D341Med (cell line): Measurements from ENCODE around the gene PLGLB2.
"Not testable (repeated sequence)": the region's sequence is repeated elsewhere in the genome, so short reads cannot be mapped to it uniquely, and the experiment has no call there.

Experiments
- DNase-seq: peaks from one replicate; pipeline ENCODE4 v3.0.0; 2012; ENCODE audit warnings: low spot score

PLGLB2 gene

DNA sequence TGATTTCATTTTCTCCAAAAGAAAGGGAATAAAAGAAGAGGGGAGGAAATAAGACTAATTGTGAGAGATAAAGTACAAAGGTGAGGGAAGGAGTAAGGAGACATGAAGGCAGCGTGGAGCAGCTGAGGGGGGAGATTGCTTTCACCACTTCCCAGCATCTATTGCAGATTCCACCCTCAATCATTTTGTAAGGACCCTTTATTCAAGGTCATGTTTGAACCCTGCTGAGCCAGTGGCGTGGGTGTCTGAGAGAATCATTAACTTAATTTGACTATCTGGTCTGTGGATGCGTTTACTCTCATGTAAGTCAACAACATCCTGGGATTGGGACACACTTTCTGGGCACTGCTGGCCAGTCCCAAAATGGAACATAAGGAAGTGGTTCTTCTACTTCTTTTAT, at the start of gene PLGLB2:
Gene PLGLB2, plus strand, starts transcription at position 297 of the 400 bp plus-strand sequence. Its CDS starts 67 bp downstream, at position 364.
- not testable (repeated sequence) for DNase-seq

DNA sequence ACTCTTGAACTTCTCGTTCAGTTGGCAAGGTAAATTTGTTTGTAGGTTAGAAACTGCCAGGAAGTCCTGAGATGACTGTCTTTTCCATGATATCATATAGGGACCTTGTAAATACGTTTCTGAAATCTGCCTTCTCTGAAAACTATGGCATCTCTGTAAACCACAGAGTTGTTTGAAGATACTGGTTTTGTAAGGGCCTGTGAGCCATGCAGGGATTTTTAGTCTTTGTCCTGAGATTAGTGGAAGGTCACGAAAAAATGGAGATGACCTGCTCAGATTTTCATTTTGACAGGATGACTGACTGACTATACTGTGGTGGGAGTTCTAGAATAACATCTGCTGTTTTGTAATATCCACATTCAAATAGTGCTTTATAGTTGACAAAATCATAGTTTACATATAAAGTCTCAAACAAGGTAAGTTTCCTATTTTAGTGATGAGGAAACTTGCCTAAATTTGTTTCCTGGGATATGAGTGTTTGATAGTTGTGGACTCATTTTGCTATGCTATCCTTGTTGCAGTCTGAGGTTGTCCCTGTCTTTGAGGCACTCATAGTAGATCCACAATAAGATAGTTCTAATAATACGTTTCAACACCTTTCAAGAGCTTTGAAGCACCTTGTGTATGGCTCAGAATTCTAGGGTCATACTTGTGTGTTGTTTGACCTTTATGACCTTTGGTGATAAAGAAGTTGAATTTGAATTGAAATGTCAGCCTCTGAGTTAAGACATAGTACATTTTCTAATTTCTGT, 43.1 kb upstream of the PLGLB2 start:
- DNase-seq, result not testable (repeated sequence)

DNA sequence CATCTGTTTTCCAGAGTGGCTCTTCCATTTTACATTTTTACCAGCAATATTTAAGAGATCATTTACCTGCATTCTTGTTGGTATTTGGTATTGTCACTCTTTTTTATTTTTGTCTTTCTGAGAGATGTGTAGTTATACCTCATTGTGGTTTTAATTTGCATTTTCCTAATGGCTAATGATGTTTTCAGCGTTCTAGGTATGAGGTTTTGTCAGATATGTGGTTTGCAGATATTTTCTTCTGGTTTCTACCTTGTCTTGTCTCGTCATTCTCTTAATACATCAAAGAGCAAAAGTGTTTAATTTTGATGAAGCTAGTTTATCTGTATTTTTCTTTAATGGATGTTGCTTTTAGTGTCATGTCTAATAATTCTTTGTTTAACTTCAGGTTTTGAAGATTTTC, 39.5 kb upstream of the PLGLB2 start:
- not testable (repeated sequence) for DNase-seq

DNA sequence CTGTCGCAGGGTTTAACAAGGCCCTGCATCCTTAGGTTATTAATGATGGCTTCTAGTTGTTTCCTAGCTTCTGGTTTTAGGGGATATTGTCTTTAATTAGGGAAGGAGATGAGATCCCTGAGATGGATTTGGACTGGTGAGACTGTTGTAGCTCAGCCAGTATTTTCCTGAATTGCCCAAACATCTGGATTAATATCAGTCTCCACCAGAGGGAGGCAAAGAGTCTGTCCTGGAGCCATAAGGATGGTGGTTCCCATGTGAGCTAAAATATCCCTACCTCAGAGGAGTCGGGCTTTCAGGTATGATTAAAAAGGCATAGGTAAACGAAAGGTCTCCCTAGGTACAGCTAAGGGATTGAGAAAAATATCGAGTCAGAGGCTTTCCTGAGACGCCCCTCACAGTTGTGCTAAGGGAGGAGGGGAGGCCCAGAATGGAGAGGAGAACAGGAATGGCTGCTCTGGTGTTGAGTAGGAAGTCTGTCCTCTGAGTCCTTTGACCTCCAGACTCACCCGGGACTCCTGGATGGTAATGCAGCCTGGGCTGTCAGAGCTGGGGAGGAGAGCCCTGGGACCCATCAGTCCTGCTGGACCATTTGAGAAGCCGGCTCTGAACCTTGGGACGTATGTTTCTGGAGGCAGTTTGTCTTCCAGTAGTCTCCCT, 19.8 kb upstream of the PLGLB2 start:
- DNase-seq, result not testable (repeated sequence)

DNA sequence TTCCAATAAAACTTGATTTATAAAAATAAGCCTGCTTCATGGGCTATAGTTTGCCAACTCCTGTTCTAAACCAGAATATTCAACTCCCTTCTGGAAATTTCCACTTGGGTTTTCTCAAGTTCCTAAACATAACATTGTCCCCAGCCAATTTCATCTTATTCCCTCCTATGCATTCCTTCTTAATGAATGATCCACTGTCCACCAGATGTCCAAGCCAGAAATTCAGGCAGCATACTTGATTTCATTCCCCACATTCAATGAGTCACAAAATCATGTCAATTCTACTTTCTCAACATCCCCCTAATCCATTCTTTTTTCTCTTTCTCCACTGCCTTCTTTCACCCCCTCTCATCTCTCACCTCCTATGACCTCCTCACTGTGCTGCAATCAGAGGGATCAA, 7.0 kb upstream of the PLGLB2 start:
- DNase-seq, result not testable (repeated sequence)

DNA sequence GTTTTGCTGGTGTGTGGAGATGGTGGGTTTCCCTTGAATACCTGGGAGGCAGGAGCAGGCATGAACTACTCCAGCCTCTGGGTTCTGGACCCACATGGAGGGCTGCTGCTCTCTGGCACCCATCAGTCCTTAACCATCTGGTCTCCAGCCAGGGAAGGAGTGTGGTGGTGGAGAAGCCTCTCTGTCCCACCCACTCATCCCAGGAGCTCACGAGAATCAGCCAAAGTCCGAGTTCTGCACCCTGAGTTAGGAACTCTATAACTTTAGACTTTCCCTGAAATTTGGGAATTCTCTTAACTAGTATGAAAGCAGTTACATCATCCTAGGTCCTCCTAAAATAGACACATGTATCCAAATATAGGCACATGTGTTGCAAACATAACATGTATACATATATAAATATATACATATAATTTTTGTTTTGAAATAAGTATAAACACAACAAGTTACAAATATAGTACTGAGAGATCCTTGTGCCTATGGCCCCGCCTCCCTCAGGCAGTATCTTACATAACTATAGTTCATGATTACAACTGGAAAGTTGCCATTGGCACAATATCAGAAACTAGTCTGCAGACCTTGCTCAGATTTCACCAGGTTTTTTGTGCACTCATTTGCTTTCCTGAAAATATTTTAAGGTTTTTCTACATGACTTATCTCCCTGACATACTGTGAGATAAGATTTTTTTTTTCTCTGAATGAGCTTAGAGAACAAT, 5.3 kb upstream of the PLGLB2 start:
- DNase-seq, result not testable (repeated sequence)

DNA sequence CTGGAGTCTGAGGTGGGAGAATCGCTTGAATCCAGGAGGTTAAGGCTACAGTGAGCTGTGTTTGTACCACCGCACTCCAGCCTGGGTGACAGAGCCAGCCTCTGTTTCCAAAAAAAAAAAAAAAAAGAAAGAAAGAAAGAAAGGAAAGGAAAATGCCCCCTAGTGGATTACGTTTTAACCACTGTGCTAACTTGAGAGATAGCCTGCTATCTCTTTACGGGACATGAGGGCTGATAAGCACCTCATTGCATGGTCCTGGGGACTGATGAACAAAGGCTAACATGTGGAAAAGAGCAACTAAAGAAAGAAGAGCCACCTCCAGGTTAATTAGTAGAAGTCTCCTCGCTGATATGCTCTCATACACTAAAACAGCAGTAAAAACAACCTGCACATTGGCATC, 4.2 kb upstream of the PLGLB2 start:
- not testable (repeated sequence) for DNase-seq

DNA sequence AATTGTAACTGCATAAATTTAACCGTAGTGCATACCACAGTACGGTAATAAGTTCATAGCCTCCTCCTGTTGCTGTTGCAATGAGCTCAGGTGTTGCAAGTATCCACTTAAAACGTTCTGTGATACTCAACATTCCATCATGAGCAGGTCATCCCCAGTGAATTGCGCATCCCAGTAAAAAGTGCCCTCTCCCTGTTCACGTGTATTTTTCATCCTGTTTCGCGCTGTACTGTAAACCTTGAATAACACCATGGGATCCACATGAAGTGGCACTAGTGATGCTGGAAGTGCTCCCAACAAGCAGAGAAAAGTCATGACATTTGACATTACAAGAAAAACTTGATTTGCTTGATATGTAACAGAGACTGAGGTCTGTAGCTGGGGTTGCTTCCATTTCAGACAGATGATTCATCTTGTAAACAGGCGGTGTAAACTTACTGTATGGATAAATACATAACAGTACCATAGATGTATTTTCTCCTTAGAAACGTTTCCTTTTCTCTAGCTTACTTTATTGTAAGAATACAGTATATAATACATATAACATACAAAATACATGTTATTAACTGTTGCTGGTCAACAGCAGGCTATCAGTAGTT, 2.4 kb upstream of the PLGLB2 start:
- DNase-seq, result not testable (repeated sequence)

DNA sequence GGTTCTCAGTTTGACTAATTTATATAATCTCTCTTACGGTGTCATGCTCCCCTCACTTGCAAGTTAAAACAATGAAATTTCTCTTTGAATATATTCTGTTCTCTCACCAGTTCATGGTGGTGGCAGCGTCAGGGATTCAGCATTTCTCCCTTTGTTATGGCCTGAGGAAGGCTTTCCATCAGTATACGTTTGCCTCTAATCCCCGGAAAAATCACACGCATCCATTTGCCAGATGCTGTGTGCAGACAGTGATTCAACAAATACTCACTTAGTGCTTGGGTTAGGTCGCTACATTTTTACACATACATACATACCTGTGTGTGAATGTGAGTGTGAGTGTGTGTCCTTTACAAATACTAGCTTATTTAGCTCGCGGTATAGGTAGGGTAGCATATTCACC, 637 bp downstream of the PLGLB2 start:
- DNase-seq, result not testable (repeated sequence)

DNA sequence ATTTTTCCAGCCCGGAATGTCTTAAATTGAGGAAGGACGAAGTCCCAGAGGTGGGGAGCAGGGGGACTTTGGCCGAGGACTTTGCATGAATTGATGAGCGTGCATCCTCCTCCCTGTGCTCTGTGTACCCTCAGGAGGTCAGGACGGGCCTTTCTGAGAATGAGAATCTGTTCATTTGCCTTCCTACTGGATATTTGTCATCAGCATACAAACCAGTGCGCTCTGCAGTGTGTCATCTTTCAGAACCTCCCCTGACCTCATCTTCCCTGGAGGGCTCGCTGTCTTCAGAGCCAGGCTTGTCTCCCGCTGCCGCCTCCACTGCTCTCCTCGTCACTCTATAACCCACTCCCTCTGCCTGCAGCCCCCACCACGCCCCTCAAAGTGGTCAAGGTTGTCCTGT, 2.7 kb downstream of the PLGLB2 start:
- not testable (repeated sequence) for DNase-seq

DNA sequence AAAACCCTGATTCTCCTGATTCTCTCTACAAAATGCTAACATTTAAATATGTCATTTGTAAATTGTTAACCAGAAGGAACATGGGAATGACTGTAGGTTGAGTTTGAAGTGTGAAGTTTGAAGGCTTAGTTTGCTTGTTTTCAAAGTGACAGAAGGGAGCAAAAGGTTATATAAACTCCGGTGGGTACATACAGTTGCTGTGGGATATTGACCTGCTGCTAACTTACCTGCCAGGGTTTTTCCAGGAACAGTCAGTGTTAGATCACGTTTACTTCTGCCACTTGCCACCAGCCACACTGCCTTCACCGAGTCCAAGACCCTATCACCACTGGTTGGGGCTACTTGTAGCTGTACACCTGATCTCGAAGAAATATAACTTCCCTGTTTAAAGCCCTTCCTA, 6.9 kb downstream of the PLGLB2 start:
- DNase-seq, result not testable (repeated sequence)
